ENCODE results near the gene COLGALT1.

- no peak for TF ChIP-seq CTCF (IDR thresholded peaks at IDR 0.05)
- TF ChIP-seq POLR2A (IDR thresholded peaks at IDR 0.05) = no peak
- TF ChIP-seq EP300 (IDR thresholded peaks at IDR 0.05) = no peak
These were observed 72.5 kb downstream of the COLGALT1 start for GRCh38 chr19:17627921-17628320.
